ENCODE data around the gene LATS2.

DNA sequence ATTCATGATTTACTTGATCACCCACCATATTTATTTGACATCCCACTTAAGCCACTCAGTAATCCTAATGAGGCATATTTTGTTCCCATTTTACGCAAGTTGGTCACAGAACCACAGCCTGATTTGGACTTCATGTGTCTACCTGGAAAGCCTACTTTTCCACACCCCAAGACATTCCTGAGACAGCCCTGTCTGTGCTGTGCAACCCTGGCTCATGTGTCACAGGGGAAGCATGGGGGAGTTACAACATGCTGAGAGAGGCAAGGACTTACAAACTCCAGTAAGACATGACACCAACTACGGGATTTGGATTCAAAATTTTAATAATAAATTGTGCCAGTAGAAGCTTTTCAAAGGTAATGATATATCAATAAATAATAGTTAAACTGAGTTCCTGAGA is 88.7 kb downstream of the LATS2 start:
- TF ChIP-seq, protein P1, sequence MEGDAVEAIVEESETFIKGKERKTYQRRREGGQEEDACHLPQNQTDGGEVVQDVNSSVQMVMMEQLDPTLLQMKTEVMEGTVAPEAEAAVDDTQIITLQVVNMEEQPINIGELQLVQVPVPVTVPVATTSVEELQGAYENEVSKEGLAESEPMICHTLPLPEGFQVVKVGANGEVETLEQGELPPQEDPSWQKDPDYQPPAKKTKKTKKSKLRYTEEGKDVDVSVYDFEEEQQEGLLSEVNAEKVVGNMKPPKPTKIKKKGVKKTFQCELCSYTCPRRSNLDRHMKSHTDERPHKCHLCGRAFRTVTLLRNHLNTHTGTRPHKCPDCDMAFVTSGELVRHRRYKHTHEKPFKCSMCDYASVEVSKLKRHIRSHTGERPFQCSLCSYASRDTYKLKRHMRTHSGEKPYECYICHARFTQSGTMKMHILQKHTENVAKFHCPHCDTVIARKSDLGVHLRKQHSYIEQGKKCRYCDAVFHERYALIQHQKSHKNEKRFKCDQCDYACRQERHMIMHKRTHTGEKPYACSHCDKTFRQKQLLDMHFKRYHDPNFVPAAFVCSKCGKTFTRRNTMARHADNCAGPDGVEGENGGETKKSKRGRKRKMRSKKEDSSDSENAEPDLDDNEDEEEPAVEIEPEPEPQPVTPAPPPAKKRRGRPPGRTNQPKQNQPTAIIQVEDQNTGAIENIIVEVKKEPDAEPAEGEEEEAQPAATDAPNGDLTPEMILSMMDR (IDR thresholded peaks at IDR 0.05) = no peak
- no peak for TF ChIP-seq POLR2A (IDR thresholded peaks at IDR 0.05)
- TF ChIP-seq POLR2AphosphoS5 (IDR thresholded peaks at IDR 0.05; ENCODE audit: insufficient read depth in 1 of 2, low read depth in 1 of 2) = no peak
